GM12878 (cell line): ENCODE data around the gene ZNF331. TPM values are rescaled to one million over a fixed set of nuclear protein-coding genes. Genes with fewer than 3 reads are reported as not detected.

ENCODE experiments used
- ATAC-seq: fragments of 200-7000 bp; cut with Tn5 transposase; 3 replicates; pipeline ENCODE4 v1.9.1; 2020; ENCODE audit warnings: mild to moderate bottlenecking, moderate library complexity
- BruUV-seq: library from RNA; stranded (reverse); fragments of 400-500 nt; replicated peaks from 2 replicates; lab custom pipeline; 2021; lab: Mats Ljungman, UMichigan
- CTCF ChIA-PET: fragments of 300-600 bp; sonication (Branson Sonifier 250); formaldehyde crosslinking; extraction: SDS; loops from one replicate; lab custom pipeline; 2021; ENCODE audit warnings: inconsistent platforms; lab: Yijun Ruan, JAX
- POLR2A ChIA-PET: fragments of 350-600 bp; formaldehyde crosslinking; extraction: SDS; loops from one replicate; lab custom pipeline; 2021; ENCODE audit warnings: inconsistent platforms; lab: Charles Lee
- RAD21 ChIA-PET: fragments of 300-600 bp; sonication (Branson Sonifier 250); formaldehyde crosslinking; loops from one replicate; lab custom pipeline; 2023; ENCODE audit warnings: antibody characterized with exemption; ENCODE audit not compliant: unreplicated experiment; lab: Charles Lee
- SMC1A ChIA-PET: fragments of 300-600 bp; sonication (Branson Sonifier 250); formaldehyde crosslinking; loops from one replicate; lab custom pipeline; 2023; ENCODE audit not compliant: unreplicated experiment, uncharacterized antibody; lab: Charles Lee
- DNase-seq: peaks from one replicate; pipeline ENCODE4 v3.0.0-alpha.2; 2011; ENCODE audit warnings: low read depth, low spot score
- FAIRE-seq: peaks from 3 replicates; lab custom pipeline; 2011; peaks lifted over from hg19 to GRCh38; lab: Jason Lieb, UNC
- H2AFZ ChIP-seq: 2 replicates; pipeline ENCODE4 v1.6.0; 2011; ENCODE audit warnings: low read depth, low read length, control low read depth; ENCODE audit not compliant: control insufficient read depth
- H3K27ac ChIP-seq: 2 replicates; pipeline ENCODE4 v1.5.1; 2011; ENCODE audit warnings: control low read depth; ENCODE audit not compliant: control insufficient read depth, insufficient read depth
- H3K27me3 ChIP-seq, 2 experiments: replicated peaks in 1 of 2; 2 replicates each; pipeline versions ENCODE4 v1.6.0 to v1.6.1; 2011; ENCODE audit warnings: low read length in 1 of 2; ENCODE audit not compliant: control insufficient read depth in 2 of 2, insufficient read depth in 2 of 2
- H3K36me3 ChIP-seq, 2 experiments: 2 replicates each; pipeline ENCODE4 v1.5.1; 2011; ENCODE audit warnings: low read length in 1 of 2; ENCODE audit not compliant: control insufficient read depth in 2 of 2, insufficient read depth in 2 of 2
- H3K4me1 ChIP-seq: 2 replicates; pipeline ENCODE4 v1.6.1; 2011; ENCODE audit warnings: mild to moderate bottlenecking, low read length, moderate library complexity, mixed read lengths; ENCODE audit not compliant: control insufficient read depth, insufficient read depth
- H3K4me2 ChIP-seq: 2 replicates; pipeline ENCODE4 v1.6.0; 2011; ENCODE audit warnings: control low read depth; ENCODE audit not compliant: control insufficient read depth, insufficient read depth
- H3K4me3 ChIP-seq: fragments of 200-600 bp; sonication (generic); 2 replicates; pipeline ENCODE4 v1.5.1; 2016
- H3K79me2 ChIP-seq: 2 replicates; pipeline ENCODE4 v1.6.0; 2011; ENCODE audit warnings: low read length; ENCODE audit not compliant: control insufficient read depth, insufficient read depth
- H3K9ac ChIP-seq: 2 replicates; pipeline ENCODE4 v1.8.0; 2011; ENCODE audit warnings: low read length, control low read depth, mixed read lengths; ENCODE audit not compliant: control insufficient read depth, insufficient read depth
- H3K9me3 ChIP-seq: replicated peaks from 3 replicates; pipeline ENCODE4 v1.5.1; 2011; ENCODE audit warnings: mild to moderate bottlenecking, low read length; ENCODE audit not compliant: control insufficient read depth, insufficient read depth
- H4K20me1 ChIP-seq: 2 replicates; pipeline ENCODE4 v1.6.0; 2011; ENCODE audit not compliant: control insufficient read depth, insufficient read depth
- WGBS: methylation state at CpG from one replicate; pipeline ENCODE4 v1.1.6; 2016; ENCODE audit warnings: low lambda C conversion rate; ENCODE audit not compliant: insufficient replicate concordance, insufficient coverage; ENCODE audit errors: missing lambda C conversion rate; 5-methylcytosine and 5-hydroxymethylcytosine counted together
- in situ Hi-C: fragments of 300-500 bp; cut with MboI; formaldehyde crosslinking; loops from 9 replicates; pipeline ENCODE4 v1.14.3; 2018; ENCODE audit warnings: mixed read lengths
- intact Hi-C: fragments of 100-400 bp; cut with micrococcal nuclease; formaldehyde crosslinking; loops from one replicate; pipeline ENCODE4 v1.14.2; 2022; ENCODE audit not compliant: unreplicated experiment
- polyA plus RNA-seq, 11 experiments: library from polyadenylated mRNA; depleted of rRNA in 4 of 11; unstranded in 6 of 11; stranded (reverse) in 5 of 11; fragments of >200 nt; fragmentation: Nextera tagmentation in 4 of 11; fragmentation: Illumina TruSeq in 1 of 11; extraction: Ambion mirVana in 4 of 11; extraction: Trizol in 1 of 11; gene quantifications; 1 replicate in 1 of 11; 2 replicates in 10 of 11; pipeline versions ENCODE4 v1.2.1 to v1.2.3, GENCODE V29; 2011 to 2016; ENCODE audit warnings: inconsistent platforms in 2 of 11, missing spikeins in 2 of 11, low read depth in 1 of 11
- total RNA-seq, 4 experiments: library from RNA; depleted of rRNA in 3 of 4; stranded (reverse); fragments of >200 nt in 3 of 4; fragmentation: Illumina TruSeq in 1 of 4; extraction: Trizol in 1 of 4; gene quantifications; 2 replicates each; pipeline versions ENCODE4 v1.2.1 to v1.2.3, GENCODE V29; 2013 to 2021
- TF ChIP-seq, protein P1 (sequence below): fragments of 450-650 bp; formaldehyde crosslinking; IDR thresholded peaks from 2 replicates; pipeline ENCODE4 v1.4.0; 2022; ENCODE audit warnings: mild to moderate bottlenecking, moderate library complexity
- TF ChIP-seq, protein P2 (sequence below): fragments of 450-650 bp; IDR thresholded peaks from 2 replicates; pipeline ENCODE4 v1.6.1; 2017; ENCODE audit warnings: mild to moderate bottlenecking

Gene ZNF331
- total and polyA plus RNA-seq, 10 of the 15 experiments (the other 5 are each of a cell fraction or from before 2014, with no cell fraction given) = 2.6 to 11.5 (median 5.3) TPM

DNA sequence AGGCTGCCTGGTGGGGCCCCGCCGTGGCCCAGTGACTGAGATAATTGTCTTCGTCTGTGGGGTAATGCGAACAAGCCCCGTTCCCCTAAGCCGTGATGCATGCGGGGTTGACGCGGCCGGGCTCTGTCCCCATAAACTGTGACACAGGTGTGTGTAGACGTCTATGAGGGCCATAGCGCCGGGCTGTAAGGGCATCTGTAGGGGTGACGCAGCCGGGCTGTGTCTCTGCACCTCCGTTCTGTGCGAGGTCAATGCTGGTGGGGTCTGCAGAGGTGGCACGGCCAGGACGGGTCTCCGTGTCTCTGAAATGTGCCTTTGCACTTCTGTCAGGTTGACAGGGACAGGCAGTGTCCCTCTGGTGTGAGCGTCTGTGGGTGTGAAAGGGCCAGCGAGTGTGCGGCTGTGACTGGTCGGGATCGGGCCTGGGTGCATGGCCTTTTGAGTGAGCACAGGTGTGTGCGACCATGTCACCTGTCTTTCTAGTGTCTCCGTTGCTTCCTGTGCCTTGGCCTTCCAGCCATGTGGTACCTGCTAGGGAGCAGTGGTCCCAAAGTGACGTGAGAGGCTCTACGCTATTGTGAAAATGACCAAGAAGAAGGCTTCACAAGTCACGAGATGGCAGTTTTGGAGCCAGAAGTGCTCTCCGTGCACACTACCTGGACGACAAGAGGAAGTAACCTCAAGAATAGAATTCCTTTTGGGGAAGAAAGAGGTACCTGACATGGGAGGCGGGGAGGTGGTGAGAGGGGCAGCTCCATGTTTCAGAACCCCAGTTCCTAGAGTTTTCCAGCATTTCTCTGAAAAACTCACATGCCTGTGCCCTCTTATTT lies 16.4 kb upstream of the ZNF331 start:
- Histone ChIP-seq H3K27me3 (no peaks in the 10 kb centered on the region), H4K20me1 (no peaks in the 10 kb centered on the region), H3K4me2 (peak overlapping the region; percentile 93), H3K4me3 (peak overlapping the region; percentile 93), H3K79me2 (no peaks in the 10 kb centered on the region), H3K36me3 (no peaks in the 10 kb centered on the region), H3K4me1 (peaks cover 4% of the 10 kb centered on the region; the same call in 1 of the 2 replicates), H3K27ac (no peak overlapping the region), H2AFZ (peak overlapping the region; percentile 83), H3K9ac (peak overlapping the region; percentile 64; the same call in 1 of the 2 replicates), H3K9me3 (peaks cover 9% of the 10 kb centered on the region; the same call in 2 of the 3 replicates)
- 41% methylated on average over 31 of the region's 33 CpGs for WGBS
- TF ChIP-seq, protein P1, sequence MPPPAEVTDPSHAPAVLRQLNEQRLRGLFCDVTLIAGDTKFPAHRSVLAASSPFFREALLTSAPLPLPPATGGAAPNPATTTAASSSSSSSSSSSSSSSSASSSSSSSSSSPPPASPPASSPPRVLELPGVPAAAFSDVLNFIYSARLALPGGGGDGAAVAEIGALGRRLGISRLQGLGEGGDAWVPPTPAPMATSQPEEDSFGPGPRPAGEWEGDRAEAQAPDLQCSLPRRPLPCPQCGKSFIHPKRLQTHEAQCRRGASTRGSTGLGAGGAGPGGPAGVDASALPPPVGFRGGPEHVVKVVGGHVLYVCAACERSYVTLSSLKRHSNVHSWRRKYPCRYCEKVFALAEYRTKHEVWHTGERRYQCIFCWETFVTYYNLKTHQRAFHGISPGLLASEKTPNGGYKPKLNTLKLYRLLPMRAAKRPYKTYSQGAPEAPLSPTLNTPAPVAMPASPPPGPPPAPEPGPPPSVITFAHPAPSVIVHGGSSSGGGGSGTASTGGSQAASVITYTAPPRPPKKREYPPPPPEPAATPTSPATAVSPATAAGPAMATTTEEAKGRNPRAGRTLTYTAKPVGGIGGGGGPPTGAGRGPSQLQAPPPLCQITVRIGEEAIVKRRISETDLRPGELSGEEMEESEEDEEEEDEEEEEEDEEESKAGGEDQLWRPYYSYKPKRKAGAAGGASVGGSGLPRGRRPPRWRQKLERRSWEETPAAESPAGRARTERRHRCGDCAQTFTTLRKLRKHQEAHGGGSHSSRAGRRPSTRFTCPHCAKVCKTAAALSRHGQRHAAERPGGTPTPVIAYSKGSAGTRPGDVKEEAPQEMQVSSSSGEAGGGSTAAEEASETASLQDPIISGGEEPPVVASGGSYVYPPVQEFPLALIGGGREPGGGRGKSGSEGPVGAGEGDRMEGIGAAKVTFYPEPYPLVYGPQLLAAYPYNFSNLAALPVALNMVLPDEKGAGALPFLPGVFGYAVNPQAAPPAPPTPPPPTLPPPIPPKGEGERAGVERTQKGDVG = no peak
- TF ChIP-seq, protein P2, sequence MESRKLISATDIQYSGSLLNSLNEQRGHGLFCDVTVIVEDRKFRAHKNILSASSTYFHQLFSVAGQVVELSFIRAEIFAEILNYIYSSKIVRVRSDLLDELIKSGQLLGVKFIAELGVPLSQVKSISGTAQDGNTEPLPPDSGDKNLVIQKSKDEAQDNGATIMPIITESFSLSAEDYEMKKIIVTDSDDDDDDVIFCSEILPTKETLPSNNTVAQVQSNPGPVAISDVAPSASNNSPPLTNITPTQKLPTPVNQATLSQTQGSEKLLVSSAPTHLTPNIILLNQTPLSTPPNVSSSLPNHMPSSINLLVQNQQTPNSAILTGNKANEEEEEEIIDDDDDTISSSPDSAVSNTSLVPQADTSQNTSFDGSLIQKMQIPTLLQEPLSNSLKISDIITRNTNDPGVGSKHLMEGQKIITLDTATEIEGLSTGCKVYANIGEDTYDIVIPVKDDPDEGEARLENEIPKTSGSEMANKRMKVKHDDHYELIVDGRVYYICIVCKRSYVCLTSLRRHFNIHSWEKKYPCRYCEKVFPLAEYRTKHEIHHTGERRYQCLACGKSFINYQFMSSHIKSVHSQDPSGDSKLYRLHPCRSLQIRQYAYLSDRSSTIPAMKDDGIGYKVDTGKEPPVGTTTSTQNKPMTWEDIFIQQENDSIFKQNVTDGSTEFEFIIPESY = no peak
- RAD21 ChIA-PET = interaction anchor here (1.0 to 1.2 kb wide), 2 partner anchors 12 to 15 kb away, joined by 3 read pairs; no protein-coding TSS in a partner anchor
- SMC1A ChIA-PET = interaction anchor here (2.3 kb wide), 1 partner anchor 11 kb away, joined by 8 read pairs; no protein-coding TSS in a partner anchor
- FAIRE-seq = no peak
- DNase-seq = no peak
- ATAC-seq = peak; percentile 15
- intact Hi-C loops (loop anchor here (10.0 kb wide), 1 partner anchor 583 kb away; the partner anchor contains the start of genes NDUFA3 and OSCAR), in situ Hi-C loops (no loop called here)
- POLR2A ChIA-PET = interaction anchor here (0.8 kb wide), 1 partner anchor 11 kb away, joined by 4 read pairs; no protein-coding TSS in a partner anchor
- BruUV-seq = TSS peak; percentile 76
- CTCF ChIA-PET = no interaction called here
